Suprapubic skin (tissue), 4 donors: ENCODE results near the gene NMNAT2.

Experiments used
- CTCF ChIP-seq, 2 donors: fragments of 200-600 bp in 1 of 2; fragments of 450-650 bp in 1 of 2; sonication (generic) in 1 of 2; IDR thresholded peaks; one replicate each; pipeline ENCODE4 v1.5.1; 2016 to 2019; ENCODE audit warnings: antibody characterized with exemption in 2 of 2, mild to moderate bottlenecking in 1 of 2, moderate library complexity in 1 of 2
- EP300 ChIP-seq: sonication (generic); formaldehyde crosslinking; IDR thresholded peaks from one replicate; pipeline ENCODE4 v1.6.1; 2017; ENCODE audit warnings: antibody characterized with exemption
- POLR2A ChIP-seq, 2 donors: fragments of 450-650 bp; IDR thresholded peaks; one replicate each; pipeline ENCODE4 v1.6.1; 2017; ENCODE audit warnings: antibody characterized with exemption in 2 of 2, mild to moderate bottlenecking in 2 of 2, moderate library complexity in 2 of 2
- POLR2AphosphoS5 ChIP-seq, 3 donors: sonication (generic); formaldehyde crosslinking; IDR thresholded peaks; one replicate each; pipeline ENCODE4 v1.6.1; 2017; ENCODE audit warnings: antibody characterized with exemption in 3 of 3

- TF ChIP-seq POLR2A (IDR thresholded peaks at IDR 0.05) (no peak), CTCF (IDR thresholded peaks at IDR 0.05) (no peak), POLR2AphosphoS5 (IDR thresholded peaks at IDR 0.05) (peak; percentile 60 to 98 (median 93)), EP300 (no peak)
These were observed 212.9 kb downstream of the NMNAT2 start for GRCh38 chr1:183205196-183205781.
